HG03097 (cell line): ENCODE measurements around the gene EMILIN1.
"Not testable (repeated sequence)": the region's sequence is repeated elsewhere in the genome, so short reads cannot be mapped to it uniquely, and the experiment has no call there.

Experiments
- ATAC-seq: cut with Tn5 transposase; IDR thresholded peaks from one replicate; pipeline ENCODE4 v1.9.1; 2021; ENCODE audit not compliant: unreplicated experiment, low FRiP score

EMILIN1 gene

GRCh38 chr2:27053321-27053720 is 25.1 kb upstream of the EMILIN1 start:
- no peak for ATAC-seq

GRCh38 chr2:27053776-27054175 is 24.6 kb upstream of the EMILIN1 start:
- no peak for ATAC-seq

GRCh38 chr2:27054721-27055120 is 23.7 kb upstream of the EMILIN1 start:
- no peak for ATAC-seq

GRCh38 chr2:27057184-27057583 is 21.2 kb upstream of the EMILIN1 start:
- no peak for ATAC-seq

- ATAC-seq, result no peak
These were observed 20.2 kb upstream of the EMILIN1 start for GRCh38 chr2:27058210-27058609.

GRCh38 chr2:27059141-27059820 is 19.1 kb upstream of the EMILIN1 start:
- ATAC-seq, result no peak

- ATAC-seq, result no peak
These were observed 18.1 kb upstream of the EMILIN1 start for GRCh38 chr2:27060323-27060722.

- ATAC-seq, result no peak
These were observed 13.3 kb upstream of the EMILIN1 start for GRCh38 chr2:27065128-27065527.

GRCh38 chr2:27067385-27067784 is 11.0 kb upstream of the EMILIN1 start:
- ATAC-seq, result no peak

- no peak for ATAC-seq
These were observed 9.0 kb upstream of the EMILIN1 start for GRCh38 chr2:27069436-27069835.

- ATAC-seq, result no peak
These were observed 8.3 kb upstream of the EMILIN1 start for GRCh38 chr2:27069961-27070618.

GRCh38 chr2:27070653-27071276 is 7.7 kb upstream of the EMILIN1 start:
- no peak for ATAC-seq

- ATAC-seq, result peak; percentile 69
These were observed 7.0 kb upstream of the EMILIN1 start, which contains the start of gene OST4 for GRCh38 chr2:27071277-27071989. Gene OST4 (minus strand): TSS chr2:27071654.

GRCh38 chr2:27071990-27072830 is 6.2 kb upstream of the EMILIN1 start:
- peak; percentile 5 for ATAC-seq

- no peak for ATAC-seq
These were observed 5.5 kb upstream of the EMILIN1 start for GRCh38 chr2:27072920-27073319.

- no peak for ATAC-seq
These were observed 4.6 kb upstream of the EMILIN1 start for GRCh38 chr2:27073782-27074181.

- ATAC-seq, result no peak
These were observed 3.5 kb upstream of the EMILIN1 start for GRCh38 chr2:27074738-27075565.

GRCh38 chr2:27075566-27075871 is 2.9 kb upstream of the EMILIN1 start:
- not testable (repeated sequence) for ATAC-seq

GRCh38 chr2:27076323-27076722 is 2.1 kb upstream of the EMILIN1 start:
- no peak for ATAC-seq

- no peak for ATAC-seq
These were observed 1.2 kb upstream of the EMILIN1 start for GRCh38 chr2:27077231-27077630.
